HG02759 (cell line): ENCODE data around the gene RLN1.
"Not testable (repeated sequence)": the region's sequence is repeated elsewhere in the genome, so short reads cannot be mapped to it uniquely, and the experiment has no call there.

Experiments used
- ATAC-seq: cut with Tn5 transposase; IDR thresholded peaks from one replicate; pipeline ENCODE4 v1.9.1; 2021; ENCODE audit warnings: mild to moderate bottlenecking, moderate library complexity; ENCODE audit not compliant: unreplicated experiment

RLN1 gene

GRCh38 chr9:5338992-5339981, at the start of gene RLN1:
RLN1 (minus strand) TSS chr9:5339876; CDS start chr9:5339746, 130 bp downstream.
- ATAC-seq = peak; percentile 99

- ATAC-seq = peak; percentile 64
These were observed 49.5 kb upstream of the RLN1 start for GRCh38 chr9:5389109-5389732.

- ATAC-seq = no peak
These were observed 48.5 kb upstream of the RLN1 start for GRCh38 chr9:5388026-5388819.

GRCh38 chr9:5384436-5384835, 44.8 kb upstream of the RLN1 start:
- ATAC-seq = no peak

GRCh38 chr9:5382479-5382878, 42.8 kb upstream of the RLN1 start:
- ATAC-seq = no peak

- no peak for ATAC-seq
These were observed 36.3 kb upstream of the RLN1 start for GRCh38 chr9:5375790-5376477.

GRCh38 chr9:5375091-5375490, 35.4 kb upstream of the RLN1 start:
- ATAC-seq = no peak

- ATAC-seq = peak; percentile 96
These were observed 24.8 kb upstream of the RLN1 start for GRCh38 chr9:5364294-5365024.

GRCh38 chr9:5361326-5362010, 21.8 kb upstream of the RLN1 start:
- no peak for ATAC-seq

- ATAC-seq = no peak
These were observed 20.7 kb upstream of the RLN1 start for GRCh38 chr9:5360341-5360740.

GRCh38 chr9:5357431-5358105, 17.9 kb upstream of the RLN1 start:
- no peak for ATAC-seq

GRCh38 chr9:5355817-5356216, 16.1 kb upstream of the RLN1 start:
- no peak for ATAC-seq

GRCh38 chr9:5355226-5355625, 15.6 kb upstream of the RLN1 start:
- ATAC-seq = no peak

- ATAC-seq = no peak
These were observed 14.5 kb upstream of the RLN1 start for GRCh38 chr9:5354184-5354583.

- ATAC-seq = no peak
These were observed 13.1 kb upstream of the RLN1 start for GRCh38 chr9:5352637-5353248.

GRCh38 chr9:5336688-5337087, 3.0 kb downstream of the RLN1 start:
- no peak for ATAC-seq

- ATAC-seq = not testable (repeated sequence)
These were observed 8.4 kb downstream of the RLN1 start for GRCh38 chr9:5331276-5331675.

GRCh38 chr9:5326893-5327548, 12.7 kb downstream of the RLN1 start:
- no peak for ATAC-seq
